Measurements from ENCODE around the gene REPS2.
"Not testable (repeated sequence)": the region's sequence is repeated elsewhere in the genome, so short reads cannot be mapped to it uniquely, and the experiment has no call there.

REPS2 gene

GRCh38 chrX:16966752-16967448 lies 20.4 kb downstream of the REPS2 start:
- DNase-seq = no peak

- not testable (repeated sequence) for DNase-seq
These were observed 22.3 kb downstream of the REPS2 start for GRCh38 chrX:16968753-16969152.

DNA sequence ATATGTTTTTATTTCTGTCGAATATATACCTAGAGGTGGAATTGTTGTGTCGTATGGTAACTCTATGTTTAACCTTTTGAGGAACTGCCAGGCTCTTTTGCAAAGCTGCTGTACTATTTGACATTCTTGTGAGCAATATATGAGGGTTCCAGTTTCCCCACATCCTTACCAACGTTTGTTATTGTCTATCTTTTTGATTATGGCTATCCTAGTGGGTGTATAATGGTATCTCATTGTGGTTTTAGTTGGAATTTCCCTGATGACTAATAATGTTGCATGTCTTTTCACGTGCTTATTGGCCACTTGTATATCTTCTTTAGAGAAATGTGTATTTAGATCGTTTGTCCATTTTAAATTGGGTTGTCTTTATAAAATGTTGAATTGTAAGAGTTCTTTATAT lies 24.5 kb downstream of the REPS2 start:
- DNase-seq = peak; percentile 0

DNA sequence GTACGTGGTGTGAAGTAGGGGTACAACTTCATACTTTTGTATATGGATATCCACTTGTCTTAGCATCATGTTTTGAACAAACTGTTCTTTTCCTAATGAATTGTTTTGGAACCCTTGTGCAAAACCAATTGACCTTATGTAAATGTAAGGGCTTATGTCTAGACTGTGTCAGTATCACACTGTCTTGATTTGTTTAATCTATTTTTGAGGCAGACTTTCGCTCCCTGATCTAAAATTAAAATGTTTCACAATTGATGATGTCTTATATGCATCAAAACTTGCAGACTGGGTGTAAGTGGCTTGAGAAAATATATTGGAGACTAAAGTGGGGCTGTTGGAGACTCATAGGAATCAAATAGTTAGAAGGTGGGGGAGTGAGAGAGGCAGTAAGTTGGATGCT lies 25.2 kb downstream of the REPS2 start:
- no peak for DNase-seq

- no peak for DNase-seq
These were observed 28.8 kb downstream of the REPS2 start for GRCh38 chrX:16975233-16975632.

DNA sequence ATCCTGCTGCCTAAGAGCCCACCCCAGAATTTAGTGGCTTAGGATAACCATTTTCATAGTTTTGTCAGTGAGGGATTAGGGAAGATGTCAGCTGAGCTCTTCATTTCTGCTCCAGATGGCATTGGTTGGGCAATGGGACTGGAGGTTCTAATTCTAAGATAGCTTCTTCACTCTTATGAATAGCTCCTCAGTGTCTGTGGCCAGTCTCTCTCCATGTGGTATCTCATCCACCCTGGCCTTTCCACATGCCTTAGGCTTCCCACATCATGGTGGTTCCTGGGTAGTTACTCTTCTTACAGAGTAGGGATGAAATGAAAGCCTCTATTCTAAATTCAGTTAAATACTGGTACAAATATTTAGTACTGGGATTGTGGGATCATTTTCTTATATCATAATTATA lies 31.3 kb downstream of the REPS2 start:
- DNase-seq = no peak

DNA sequence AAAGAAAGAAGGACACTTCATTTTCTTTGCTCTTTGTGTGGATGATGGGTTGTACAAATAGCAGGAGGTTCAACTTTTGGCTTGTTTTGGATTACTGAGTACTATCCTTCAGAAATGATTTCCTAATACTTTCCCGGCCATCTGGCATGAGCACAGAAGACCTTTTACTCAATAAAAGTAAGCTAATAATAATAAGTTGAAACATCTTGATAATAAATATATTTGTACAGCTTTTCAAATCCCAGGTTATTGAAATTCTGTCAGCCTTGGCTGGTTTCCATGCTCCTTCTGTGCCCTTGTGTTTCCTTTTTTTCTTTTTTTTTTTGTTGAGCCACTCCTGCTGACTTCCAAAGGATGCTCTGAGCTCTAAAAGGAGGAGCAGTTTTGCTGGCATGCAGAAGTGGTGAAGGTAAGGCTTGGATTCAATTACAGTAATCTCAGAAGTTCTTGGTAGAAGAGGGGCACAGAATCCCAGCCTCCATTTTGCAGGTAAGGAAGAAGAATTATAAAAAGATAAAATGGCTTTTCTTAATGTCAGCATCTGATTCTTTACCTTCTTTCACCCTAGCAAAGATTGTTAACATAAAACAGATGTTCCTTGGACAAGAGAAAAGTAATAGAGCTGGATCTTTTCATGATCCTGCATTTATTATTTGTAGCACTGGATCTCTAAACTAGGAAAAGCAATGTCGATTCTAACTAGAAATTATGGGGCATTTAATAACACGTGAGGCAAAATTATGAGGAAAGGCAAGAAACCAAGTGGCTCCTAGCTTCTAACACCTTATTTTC lies 31.9 kb downstream of the REPS2 start:
- no peak for DNase-seq

DNA sequence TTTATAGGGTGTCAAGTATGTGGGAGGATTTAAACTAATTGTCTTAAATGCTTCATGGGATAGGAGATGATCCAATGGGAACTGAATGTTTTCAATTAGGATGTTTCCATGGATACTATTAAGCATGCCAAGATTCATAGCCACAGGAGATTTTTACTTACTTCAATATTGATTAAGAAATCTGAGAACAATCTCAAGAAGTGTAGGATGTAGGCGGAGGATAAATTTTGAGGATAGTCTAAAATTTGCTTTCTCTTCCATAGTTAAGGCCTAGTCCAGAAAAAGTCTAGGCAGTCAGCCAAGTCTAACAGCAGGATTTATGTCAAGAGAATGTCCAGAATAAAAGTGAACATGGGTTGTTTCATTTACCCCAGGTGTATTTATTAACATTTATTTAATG lies 32.8 kb downstream of the REPS2 start:
- DNase-seq = no peak

DNA sequence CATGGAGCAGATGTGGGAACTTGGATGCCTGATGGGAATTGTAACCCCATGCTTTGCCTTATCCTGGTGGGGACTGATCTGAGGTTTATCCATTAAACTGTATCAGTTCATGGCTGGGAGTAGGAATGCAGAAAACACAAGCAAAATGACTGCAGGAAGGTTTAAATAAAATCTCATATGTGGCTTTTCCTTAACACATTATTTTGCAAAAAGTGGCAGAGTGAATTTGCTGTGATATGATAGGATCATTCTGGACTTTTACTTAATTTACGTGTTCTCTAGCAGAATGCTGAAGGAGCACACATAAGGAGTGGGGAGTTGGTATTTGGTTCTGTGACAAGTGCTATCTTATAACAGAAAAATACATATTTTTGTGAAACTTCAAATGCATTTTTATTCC lies 34.8 kb downstream of the REPS2 start:
- DNase-seq = no peak

DNA sequence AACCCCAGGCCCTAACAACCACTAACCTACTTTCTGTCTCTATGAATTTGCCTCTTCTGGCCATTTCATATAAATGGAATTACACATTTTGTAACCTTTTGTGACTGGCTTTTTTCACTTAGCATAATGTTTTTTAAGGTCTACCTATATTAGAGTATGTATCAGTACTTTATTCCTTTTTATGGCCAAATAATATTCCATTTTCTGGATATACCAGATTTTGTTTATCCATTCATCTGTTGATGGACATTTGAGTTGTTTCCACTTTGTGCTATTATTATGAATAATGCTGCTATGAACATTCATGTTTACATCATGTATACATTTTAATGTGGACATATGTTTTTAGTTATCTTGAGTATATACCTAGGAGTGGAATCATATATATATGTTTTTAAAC lies 35.5 kb downstream of the REPS2 start:
- no peak for DNase-seq

DNA sequence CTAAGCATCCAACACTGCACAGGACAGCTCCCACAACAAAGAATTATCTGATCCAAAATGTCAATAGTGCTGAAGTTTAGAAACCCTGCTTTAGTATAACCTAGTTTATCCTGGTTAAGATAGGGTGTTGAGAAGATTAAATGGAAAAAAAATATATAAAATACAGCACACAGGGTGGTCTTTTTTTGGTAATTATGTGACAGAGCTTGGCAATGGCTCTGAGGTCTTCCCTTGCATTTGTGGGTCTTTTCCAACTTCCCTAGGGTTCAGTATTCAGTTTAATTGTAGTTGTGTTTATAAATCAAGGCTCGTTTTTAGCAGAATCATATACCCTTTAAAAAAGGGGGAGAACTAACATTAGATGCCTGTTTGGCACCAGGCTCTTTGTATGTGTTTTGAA lies 36.6 kb downstream of the REPS2 start:
- no peak for DNase-seq

- DNase-seq = no peak
These were observed 38.8 kb downstream of the REPS2 start for GRCh38 chrX:16985286-16985685.

GRCh38 chrX:16986169-16986568 lies 39.7 kb downstream of the REPS2 start:
- no peak for DNase-seq

DNA sequence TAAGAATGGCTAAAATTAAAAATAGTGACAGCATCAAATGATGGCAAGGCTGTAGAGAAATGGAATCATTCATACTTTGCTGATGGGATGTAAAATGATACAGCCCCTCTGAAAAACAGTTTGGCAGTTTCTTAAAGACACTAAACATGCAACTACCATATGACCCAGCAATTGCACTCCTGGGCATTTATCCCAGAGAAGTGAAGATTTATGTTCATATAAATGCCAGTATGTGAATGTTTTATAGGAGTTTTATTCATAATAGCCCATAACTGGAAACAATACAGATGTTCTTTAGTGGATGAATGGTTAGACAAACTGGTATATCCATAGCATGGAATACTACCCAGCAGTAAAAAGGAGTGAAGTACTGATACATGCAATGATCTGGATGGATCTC lies 43.3 kb downstream of the REPS2 start:
- no peak for DNase-seq

DNA sequence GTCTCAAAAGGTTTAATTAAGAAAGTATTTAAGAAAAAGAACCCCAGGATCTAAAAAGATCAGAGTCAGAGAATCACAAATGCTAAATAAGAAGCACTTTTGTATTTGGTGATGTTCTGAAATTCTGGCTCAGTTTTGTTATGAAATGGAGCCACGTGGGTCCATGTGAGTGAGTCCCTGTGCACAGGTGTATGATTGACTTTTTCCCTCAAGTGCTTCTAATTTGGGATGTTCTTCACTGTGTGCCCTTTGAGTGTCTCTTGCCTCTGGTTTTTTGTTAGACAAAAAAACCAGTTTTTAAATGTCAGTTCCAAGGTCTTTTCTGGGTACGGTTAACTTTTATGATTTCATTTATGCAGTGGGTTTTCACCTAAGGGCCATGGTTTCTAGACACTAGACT lies 44.4 kb downstream of the REPS2 start:
- DNase-seq = no peak

GRCh38 chrX:16992445-16992844 lies 46.0 kb downstream of the REPS2 start:
- no peak for DNase-seq

GRCh38 chrX:16992951-16993350 lies 46.5 kb downstream of the REPS2 start:
- DNase-seq = no peak

GRCh38 chrX:16993791-16994318 lies 47.4 kb downstream of the REPS2 start:
- no peak for DNase-seq

GRCh38 chrX:16994736-16995135 lies 48.3 kb downstream of the REPS2 start:
- DNase-seq = no peak

DNA sequence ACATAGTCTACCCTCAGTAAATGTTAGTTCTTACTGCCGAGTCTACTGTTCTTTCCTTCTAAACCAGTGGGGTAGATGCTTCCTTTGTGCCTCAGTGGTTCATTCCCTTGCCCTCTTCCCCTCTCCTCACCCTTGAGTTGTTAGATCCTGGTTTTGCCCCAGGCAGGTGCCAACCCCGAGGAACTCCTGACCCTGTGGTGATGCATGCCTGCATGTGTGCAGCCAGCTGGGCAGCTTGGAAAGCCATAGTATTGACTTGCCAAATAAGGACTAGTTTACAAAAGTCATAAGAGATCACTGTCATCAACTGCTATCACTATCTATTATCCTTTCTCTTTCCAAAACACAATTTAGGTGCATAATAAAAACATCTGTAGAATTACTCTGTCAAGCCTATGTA lies 50.9 kb downstream of the REPS2 start:
- no peak for DNase-seq

DNA sequence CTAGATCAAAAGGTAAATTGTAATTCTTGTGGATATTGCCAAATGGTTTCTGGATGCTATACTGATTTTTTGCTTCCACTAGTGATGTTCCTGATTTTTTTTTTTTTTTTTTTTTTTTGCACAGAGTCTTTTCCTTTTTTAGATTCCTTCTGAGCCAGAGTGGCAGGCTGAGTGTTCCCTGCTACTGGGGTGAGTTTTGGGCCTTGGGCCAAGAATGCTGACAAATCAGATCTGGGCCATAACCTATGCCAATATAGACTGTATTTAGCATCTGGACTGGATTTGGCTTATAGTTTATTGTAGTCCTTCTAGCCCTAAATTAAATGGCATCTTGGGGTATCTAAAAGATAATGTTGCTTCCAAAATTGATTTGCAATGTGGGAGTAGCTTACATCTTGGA lies 52.8 kb downstream of the REPS2 start:
- DNase-seq = no peak

DNA sequence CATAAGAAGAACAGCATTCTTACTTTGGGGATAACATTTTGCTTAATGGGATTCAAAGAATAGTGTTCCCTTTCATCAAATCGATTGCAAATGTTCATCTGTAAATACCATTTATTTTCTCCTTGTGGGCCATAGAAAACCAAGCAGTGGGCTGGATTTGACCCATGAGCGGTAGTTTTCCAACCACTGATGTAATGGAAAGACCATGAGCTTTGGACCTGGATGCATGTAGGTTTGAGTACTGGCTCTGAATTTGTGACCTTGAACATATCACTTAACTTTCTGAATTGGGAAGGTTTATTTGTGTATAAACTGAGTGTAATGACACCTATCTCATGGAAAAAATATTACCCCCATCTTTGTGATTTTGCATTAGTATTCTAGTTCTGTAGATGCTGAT lies 54.3 kb downstream of the REPS2 start:
- no peak for DNase-seq

DNA sequence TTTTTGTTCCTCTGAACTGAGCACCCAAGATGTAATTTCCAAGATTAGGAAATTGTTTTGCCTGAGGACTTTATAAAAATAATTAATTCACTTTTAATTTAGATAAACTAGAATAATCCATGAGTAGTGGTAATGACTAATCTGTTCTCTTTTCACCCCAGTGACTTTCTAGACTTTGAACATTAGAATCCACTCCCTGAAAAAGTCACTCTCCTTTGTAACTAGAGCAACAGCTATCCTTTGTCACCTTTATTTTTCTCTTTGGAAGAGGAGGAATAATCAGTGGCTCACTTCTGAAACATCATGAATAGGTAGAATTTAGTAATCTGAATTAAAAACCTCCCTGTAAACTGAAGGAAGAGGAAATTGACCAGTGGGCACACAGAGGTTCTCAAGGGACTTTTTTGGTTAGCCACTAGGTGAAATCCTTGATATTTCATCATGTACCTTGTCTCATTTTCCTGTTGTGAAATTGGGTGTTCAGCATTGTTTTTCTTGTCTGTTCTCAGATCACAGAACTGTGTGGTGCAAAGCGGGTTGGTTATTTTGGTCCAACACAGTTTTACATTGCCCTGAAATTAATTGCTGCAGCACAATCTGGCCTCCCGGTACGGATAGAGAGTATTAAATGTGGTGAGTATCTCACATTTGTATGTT lies 59.4 kb downstream of the REPS2 start:
- DNase-seq = peak; percentile 1

Data from kidney glomerular epithelial cell (primary cell).